ENCODE data around the gene BEST2. TPM values are rescaled to one million over a fixed set of nuclear protein-coding genes. Genes with fewer than 3 reads are reported as not detected.
A peak's percentile ranks its signal among the peaks of the same experiment; 100 is the strongest.

BEST2 gene
- total RNA-seq, 1 experiment from 2014 or later, result 0.48 TPM

DNA sequence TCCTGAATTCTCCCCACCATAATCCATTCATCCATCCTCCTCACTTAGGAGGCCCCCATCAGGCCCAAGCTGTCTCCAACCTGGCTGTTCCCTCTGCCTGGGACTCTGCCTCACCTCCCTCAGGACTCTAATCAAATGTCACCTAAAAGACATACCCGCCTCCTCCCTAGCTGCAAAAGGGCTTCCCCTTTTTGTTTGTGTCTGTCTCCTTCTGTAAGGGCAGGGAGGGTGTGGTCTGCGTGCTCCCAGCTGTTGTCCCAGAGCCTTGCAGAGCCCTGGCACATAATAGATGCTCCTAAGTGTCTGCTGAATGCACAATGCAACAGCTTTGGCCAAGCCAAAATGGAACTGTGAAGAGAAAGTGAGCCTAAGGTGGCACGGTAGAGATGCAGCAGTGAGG, 21.5 kb upstream of the BEST2 start:
- DNase-seq (ENCODE audit: low spot score), result no peak

DNA sequence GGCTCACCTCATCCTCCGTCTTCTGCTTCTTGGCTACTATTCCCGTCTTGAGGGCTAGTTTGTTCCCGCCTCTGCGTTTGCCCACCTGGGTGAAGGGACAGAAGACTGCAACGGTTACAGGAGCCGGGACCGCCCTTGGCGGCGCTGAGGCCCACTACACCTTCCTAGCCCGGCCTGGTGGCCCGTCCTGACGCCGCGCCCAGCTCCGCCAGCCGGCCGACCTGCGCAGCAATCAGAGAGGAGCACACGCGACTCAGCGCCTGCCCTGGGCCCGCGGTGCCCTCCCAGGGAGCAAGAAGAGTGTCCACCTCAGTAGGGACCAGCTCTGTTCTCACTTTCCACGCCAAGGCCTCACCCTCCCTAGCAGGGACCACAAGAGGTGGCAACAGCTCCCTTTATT, 20.3 kb upstream of the BEST2 start:
- DNase-seq (ENCODE audit: low spot score), result no peak

DNA sequence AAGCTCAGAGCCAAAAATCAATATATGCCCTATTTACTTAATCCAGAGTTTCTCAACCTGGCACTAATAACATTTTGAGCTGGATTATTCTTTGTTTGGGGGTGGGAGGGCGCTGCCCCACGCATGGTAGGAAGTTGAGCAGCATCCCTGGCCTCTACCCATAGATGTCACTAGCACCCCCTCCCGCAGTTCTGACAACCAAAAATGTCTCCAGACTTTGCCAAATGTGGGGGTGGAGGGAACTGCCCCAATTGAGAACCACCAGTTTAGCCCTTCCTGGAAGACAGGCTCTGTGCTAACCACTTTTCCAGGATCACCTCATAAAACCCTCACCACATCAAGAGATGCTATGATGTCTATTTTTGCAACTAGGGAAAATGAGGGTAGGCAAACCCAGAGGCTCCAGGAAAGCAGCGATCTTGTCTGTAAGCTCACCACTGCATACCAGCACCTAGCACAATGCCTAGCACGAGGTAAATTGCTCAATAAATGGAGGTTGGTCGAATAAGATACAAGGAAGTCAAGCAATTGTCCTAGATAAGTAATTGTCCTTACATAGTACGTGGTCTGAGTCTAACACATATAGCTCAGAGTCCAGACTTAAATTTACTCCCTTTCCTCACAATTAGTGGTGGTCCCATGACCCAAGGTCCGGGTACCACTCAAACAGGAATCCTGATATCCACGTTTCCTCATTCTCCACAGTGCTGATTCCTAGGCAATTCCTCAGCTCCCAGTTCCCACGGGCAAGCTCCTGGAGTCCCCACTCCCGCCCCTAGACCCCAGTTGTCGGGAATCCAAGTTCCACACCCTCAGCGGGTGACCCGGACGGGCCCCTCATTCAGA, 18.0 kb upstream of the BEST2 start:
- DNase-seq (ENCODE audit: low spot score), result peak; percentile 25

DNA sequence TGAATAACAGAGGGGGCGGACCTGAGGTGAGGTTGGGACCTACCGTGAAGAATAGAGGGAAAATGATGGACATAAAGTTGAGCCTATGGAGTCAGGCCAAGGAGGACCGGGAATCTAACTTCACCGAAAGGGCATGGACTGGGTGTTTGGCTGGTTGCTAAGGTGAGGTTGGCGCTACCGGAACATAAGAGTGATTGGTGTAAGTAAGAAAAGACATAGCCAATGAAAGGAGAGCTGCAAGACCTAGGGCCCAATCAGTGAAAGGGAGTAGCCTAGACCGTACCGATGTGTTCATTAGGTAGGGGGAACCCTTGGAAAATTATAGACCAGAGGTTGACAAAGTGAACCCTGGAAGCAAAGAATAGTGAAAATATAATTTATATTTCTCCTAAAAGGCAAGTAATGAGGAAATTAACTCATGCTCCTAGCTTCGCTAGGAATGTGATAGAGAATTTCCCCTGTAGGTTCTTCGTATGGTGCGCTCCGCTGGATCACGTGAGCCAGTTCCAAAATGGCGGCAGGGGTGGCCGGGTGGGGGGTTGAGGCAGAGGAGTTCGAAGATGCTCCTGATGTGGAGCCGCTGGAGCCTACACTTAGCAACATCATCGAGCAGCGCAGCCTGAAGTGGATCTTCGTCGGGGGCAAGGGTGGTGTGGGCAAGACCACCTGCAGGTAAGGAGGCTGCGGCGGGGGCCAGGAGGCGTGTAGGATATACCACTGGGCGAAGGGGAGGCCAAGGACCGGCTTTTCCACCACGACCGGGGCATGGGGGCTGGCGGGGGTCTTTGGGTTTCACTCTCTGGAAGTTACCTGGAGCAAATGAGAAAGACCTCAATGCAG, 14.4 kb upstream of the BEST2 start, which contains the start of gene GET3:
Gene GET3 (plus strand): TSS at position 503 of the 840 bp plus-strand sequence. CDS start 9 bp downstream, at position 512.
- DNase-seq (ENCODE audit: low spot score), result peak; percentile 94

DNA sequence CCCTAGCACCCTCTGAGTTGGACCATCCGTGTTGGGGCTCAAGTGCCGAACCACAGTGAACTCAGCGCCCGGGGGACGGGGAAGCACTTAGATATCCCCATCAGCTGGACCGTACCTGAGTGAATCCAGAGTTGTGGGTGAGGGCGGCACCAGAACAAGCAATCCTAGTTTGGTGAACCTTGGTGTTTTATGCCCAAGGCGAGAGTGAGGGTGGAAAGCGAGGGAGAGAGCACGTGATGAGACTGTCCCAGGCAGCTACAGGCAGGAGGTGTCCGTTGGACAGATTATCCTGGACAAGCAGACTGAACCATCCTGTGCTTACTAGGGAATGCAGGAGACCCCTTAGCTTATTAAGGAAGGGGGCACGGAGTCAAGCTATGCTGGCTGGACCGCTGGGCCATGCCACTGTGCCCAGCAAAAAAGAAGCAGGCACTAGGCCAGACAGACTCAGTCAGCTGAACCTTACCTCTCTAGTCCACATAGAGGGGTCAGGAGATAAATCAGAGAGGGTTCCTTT, 13.7 kb upstream of the BEST2 start:
- no peak for DNase-seq (ENCODE audit: low spot score)

DNA sequence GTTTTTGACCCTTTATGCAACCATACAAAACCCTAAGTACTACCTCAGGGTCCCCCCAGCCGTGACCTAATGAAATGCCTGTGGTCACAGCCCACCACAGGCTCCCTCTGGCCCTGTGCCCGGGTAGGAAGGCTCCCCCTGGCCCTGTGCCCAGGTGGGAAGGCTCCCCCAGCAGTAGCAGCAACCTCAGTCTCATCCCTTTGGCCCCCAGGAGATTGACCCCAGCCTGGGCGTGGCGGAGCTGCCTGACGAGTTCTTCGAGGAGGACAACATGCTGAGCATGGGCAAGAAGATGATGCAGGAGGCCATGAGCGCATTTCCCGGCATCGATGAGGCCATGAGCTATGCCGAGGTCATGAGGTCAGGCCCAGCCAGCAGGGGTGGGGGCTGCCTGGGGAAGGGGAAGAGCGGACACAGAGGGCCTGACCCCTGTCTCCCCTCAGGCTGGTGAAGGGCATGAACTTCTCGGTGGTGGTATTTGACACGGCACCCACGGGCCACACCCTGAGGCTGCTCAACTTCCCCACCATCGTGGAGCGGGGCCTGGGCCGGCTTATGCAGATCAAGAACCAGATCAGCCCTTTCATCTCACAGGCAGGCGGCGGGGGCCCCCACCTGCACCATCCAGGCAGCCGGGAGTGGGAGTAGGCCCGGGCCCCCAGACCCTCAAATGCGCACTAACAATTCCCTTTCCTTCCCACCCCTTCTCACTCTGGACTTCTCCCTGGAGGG, 6.3 kb upstream of the BEST2 start:
- no peak for DNase-seq (ENCODE audit: low spot score)

DNA sequence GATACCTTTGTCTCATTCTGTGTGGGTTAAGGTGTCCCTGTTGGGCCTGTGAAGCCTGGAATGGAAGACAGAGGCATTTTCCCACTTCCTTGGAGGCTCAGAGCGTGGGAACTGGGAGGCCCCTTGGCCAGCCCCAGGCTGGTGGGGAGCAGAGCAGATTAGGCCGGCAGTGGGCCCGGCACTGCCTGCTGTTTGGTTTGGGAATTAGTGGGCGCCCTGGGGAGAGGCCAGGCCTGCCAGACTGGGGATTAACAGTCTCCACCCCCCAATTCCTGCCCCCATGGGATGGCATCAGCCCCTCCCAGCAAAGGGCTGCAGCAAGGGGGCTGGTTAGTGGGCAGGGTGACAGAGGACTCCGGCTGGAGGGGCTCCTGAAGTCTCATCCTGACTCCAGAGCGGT, 3.1 kb upstream of the BEST2 start:
- DNase-seq (ENCODE audit: low spot score), result no peak

DNA sequence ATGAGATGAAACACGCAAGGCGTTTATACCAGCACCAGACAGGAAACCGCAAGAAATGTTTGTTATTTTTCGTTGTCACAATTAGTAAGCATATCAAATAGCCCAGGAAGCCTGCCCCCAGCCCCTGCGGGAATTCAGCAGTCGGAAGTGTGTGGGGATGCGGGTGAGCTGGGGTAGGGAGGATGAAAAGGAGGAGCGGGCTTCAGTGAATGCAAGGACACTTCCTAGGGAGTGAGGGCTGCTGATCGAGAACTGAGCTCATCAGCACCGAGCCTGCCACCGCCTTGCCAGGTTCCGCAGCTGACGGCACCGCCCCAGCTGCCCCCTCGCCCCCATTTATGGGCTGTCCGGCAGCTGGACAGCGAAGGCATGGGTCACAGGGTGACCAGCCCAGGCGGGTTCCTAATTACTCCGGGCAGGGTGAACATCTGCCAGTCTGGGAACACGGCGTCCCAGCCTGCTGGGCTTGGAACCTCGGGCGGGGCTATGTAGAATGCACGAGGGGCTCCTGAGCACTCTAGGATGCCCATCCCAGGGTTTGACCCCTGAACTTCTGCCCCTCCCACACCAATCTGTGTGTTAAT, 1.6 kb upstream of the BEST2 start:
- no peak for DNase-seq (ENCODE audit: low spot score)

DNA sequence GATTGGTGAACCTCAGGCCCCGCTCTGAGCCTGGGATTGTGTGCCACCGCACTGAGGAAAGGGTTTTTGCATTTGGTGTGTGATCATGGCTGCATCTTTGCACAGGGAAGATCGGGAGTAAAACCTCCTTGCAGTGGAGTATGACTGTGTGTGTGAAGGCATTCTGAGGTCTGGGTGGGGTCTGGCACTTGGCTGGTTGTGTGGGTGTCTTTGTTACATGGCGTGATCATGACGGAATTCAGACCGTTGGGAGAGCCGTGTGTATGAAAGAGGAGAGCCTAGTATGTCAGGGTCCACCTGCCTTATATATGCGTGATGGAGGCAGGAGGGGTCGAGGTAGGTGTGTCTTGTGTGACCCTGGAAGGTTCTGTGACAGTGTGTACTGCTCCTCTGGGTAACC, 740 bp upstream of the BEST2 start:
- no peak for DNase-seq (ENCODE audit: low spot score)

DNA sequence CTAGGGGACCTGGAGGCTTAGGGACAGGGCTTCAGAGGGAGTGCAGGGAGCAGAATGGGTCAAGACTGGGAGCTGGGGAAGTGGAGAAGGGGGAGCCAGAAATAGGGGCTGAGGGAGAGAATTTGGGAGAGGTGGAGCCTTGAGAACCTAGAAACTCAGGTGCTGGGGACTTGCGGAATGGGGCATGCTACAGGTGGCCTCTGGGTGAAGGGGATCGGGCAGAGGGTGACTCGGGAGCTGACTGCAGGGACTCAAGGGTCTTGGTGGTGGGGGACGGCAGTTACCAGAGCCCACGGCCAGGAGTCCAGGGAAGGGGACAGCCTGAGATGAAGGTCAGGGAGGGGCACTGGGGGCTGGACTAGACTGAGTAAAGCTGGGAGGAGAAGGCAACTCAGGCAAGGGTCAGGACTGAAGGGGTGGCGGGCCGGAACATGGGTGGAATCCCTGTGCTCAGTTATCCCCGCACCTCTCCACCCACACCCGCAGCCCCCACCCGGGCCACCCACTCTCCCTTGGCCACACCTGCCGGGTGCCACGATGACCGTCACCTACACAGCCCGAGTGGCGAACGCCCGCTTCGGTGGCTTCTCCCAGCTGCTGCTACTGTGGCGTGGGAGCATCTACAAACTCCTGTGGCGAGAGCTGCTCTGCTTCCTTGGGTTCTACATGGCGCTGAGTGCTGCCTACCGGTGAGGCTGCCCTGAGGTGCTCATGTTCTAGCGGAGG, 628 bp downstream of the BEST2 start:
- DNase-seq (ENCODE audit: low spot score), result no peak

DNA sequence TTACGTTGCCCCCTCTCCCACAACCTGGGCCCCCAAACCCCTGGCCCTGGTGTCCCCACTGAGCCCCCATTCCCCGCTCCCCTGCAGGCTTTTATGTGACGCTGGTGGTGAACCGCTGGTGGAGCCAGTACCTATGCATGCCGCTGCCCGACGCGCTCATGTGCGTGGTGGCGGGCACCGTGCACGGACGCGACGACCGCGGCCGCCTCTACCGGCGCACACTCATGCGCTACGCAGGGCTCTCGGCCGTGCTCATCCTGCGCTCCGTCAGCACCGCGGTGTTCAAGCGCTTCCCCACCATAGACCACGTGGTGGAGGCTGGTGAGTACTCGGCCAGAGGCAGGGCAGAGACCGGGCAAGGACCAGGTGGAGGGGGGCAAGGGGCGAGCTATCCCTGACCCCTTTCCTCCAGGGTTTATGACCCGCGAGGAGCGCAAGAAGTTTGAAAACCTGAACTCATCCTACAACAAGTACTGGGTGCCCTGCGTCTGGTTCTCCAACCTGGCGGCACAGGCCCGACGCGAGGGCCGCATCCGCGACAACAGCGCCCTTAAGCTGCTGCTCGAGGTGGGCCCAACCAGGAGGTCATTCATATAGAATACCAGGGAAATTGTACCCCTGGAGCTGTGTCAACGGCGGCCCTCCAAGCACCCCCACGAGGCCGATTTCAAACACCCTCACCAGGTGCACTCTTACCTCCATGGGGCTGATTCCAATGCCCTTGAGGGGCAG, 3.0 kb downstream of the BEST2 start:
- no peak for DNase-seq (ENCODE audit: low spot score)

DNA sequence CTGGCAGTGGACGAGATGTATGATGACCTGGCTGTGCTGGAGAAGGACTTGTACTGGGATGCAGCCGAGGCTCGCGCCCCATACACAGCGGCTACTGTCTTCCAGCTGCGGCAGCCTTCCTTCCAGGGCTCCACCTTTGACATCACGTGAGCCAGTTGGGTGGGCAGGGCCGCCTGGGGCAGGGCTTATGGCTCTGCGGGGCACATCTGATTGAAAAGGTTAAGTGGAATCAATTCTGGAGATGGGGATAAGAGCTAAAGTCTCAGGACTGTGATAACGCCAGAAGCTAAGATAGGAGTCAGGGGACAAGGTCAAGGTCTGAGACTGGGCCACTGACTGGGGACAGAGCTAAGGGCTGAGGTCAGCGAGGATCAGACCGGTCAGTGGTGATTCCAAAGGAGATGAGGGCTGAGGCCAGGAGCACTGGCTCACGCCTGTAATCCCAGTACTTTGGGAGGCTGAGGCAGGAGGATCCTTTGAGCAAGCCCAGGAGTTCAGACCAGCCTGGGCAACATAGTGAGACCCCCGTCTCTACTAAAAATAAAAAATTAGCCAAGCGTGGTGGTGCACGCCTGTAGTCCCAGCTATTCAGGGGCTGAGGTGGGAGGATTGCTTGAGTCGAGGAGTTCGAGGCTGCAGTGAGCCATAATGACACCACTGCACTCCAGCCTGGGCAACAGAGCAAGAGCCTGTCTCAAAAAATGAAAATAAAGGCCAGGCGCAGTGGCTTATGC, 4.7 kb downstream of the BEST2 start:
- no peak for DNase-seq (ENCODE audit: low spot score)

DNA sequence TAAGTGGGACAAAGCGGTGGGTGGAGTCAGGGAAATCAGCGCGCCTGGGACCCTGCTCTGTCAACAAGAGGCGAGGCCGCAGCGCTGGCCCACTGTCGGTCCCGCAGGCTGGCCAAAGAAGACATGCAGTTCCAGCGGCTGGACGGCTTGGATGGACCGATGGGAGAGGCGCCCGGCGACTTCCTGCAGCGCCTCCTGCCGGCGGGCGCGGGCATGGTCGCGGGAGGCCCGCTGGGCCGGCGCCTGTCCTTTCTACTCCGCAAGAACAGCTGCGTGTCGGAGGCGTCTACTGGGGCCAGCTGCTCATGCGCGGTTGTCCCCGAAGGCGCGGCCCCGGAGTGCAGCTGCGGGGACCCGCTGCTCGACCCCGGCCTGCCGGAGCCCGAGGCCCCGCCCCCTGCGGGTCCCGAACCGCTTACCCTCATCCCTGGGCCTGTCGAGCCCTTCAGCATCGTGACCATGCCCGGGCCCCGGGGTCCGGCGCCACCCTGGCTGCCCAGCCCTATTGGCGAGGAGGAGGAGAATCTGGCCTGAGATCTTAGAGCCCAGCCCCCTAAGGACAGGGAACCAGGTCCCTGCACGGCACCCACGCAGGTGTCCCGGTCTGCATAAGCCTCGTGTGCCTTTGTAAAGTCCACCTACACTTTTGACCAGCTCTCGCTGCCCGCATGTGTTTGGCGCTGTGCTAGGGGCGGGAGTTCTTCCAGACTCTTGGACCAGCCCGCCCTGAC, 6.1 kb downstream of the BEST2 start:
- DNase-seq (ENCODE audit: low spot score), result peak; percentile 67

DNA sequence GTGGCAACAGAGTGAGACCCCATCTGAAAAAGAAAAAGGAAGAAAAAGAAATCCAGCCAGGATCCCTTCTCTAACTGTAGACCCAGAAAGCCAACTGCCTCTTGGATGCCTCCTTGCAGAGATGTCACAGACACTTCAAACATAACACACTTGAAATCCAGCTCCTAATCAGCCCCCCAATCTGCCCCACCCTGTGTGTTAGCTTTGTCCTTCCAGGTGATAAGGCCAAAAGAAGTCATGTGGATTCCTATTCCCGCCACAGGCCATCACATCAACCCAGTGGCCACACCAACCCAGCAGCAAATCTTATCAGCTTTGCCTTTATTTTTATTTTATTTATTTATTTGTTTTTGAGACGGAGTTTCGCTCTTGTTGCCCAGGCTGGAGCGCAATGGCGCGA, 8.1 kb downstream of the BEST2 start:
- no peak for DNase-seq (ENCODE audit: low spot score)

DNA sequence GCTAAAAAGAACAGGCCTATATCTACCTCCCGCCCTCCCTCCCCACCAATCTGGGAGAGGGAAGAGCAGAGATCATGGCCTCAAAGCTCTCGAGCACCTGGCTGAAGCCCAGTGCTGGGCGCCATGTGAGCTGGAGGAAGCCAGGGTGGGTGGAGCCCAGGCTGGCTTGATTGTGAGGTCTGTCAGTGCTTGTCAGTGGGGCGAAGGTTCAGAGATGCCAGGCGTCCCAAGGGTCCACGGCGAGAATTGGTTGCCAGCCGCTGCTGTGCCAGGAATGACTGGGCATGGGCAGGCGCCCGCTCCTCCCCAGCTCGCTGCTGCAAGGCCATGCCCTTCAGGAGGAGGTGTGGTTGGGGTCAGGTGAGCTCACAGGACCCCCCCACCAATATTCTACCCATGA, 11.5 kb downstream of the BEST2 start:
- DNase-seq (ENCODE audit: low spot score), result no peak

DNA sequence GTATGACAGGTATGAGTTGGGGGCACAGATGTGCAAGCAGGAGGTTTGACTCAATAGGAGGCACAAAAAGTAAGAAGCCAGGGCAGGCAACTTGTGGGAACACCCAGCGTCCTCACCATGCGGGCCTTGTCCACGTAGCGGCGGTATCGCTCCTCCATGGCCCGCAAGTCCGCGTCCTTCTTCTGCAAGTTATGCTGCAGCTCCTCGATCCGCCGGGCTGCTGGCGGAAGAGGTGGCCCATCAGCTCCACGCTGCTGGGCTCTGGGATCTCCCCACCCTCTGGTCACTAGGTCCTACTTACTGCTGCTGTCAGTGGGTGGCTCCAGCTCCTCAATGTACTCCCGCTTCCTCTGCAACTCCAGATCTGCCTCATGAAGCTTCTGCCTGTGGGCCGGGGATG, 13.1 kb downstream of the BEST2 start:
- no peak for DNase-seq (ENCODE audit: low spot score)

DNA sequence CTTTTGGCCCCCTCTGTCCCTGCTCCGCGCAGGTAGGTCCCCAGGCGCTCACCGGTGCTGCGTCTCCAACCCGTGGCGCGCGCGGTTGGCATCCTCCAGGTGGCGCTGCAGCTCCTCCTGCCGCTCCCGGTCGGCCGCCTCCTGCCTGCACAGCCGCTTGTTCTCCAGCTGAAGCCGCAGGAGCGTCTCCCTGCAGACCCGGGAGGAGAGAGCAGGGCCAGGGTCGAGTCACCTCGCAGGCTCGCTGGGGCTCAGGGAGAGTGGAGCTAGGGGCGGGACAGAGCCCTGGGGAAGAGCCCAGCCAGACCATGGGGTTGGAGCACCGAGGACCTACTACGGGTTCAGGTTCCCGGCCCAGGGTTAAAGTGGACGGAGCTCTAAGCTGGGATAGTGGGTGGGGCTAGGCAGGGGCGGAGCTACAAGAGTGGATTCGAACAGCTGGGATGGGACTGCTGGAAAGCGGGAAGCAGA, 14.5 kb downstream of the BEST2 start:
- DNase-seq (ENCODE audit: low spot score), result peak; percentile 78

DNA sequence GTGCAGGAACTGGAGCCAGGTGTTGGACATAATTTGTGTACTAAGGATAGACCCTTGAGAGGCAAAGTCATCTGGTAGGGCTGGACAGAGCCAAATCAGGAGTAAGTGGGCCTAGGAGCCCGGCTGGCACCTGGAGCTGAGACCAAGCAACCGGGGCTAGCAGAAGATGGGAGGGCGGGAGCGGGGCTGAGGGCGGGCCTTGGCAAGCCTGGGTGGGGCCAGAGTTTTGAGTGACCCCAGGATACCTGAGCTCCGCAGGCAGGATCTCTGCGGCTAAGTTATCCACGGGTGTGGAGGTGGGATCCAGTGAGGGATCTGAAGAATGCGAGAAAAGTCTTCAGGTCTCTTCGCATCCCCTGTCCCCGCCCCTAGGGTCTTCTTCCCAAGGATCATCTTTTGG, 15.6 kb downstream of the BEST2 start:
- DNase-seq (ENCODE audit: low spot score), result no peak

DNA sequence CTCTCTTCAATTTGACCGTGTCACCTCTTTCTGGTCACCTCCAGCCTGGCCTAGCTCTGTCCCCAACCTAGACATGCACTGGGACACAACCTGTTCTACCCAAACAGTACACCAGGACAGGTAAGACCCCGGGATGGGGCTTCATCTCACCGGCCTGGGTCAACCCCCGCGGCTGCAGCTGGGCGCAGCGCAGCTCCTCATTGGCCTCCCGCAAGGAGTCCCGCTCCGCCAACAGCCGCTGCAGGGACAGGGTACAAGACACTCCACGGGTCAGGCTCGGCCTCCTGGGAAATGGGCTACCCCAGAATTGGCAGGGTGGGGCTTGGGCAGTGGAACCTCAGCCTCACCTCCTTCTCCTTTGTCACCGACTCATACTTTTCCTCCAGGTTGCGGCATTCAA, 16.1 kb downstream of the BEST2 start:
- no peak for DNase-seq (ENCODE audit: low spot score)

All from HT-29 (cell line).